GM21423 (cell line): ENCODE measurements around the gene RPS24.
"Not testable (repeated sequence)": the region's sequence is repeated elsewhere in the genome, so short reads cannot be mapped to it uniquely, and the experiment has no call there.

Source experiments
- ATAC-seq: cut with Tn5 transposase; IDR thresholded peaks from one replicate; pipeline ENCODE4 v1.9.1; 2021; ENCODE audit warnings: mild to moderate bottlenecking, moderate library complexity; ENCODE audit not compliant: unreplicated experiment

The RPS24 gene

GRCh38 chr10:78047314-78047891 lies 13.7 kb downstream of the RPS24 start:
- peak; percentile 54 for ATAC-seq

- no peak for ATAC-seq
Observed at GRCh38 chr10:78049851-78050250, 16.2 kb downstream of the RPS24 start.

- ATAC-seq = no peak
Observed at GRCh38 chr10:78053211-78053868, 19.7 kb downstream of the RPS24 start.

- no peak for ATAC-seq
Observed at GRCh38 chr10:78058562-78058961, 24.9 kb downstream of the RPS24 start.

GRCh38 chr10:78059906-78060702 lies 26.4 kb downstream of the RPS24 start:
- ATAC-seq = no peak

- no peak for ATAC-seq
Observed at GRCh38 chr10:78062296-78062695, 28.6 kb downstream of the RPS24 start.

- ATAC-seq = no peak
Observed at GRCh38 chr10:78063236-78063635, 29.6 kb downstream of the RPS24 start.

- ATAC-seq = not testable (repeated sequence)
Observed at GRCh38 chr10:78064919-78065318, 31.3 kb downstream of the RPS24 start.

- no peak for ATAC-seq
Observed at GRCh38 chr10:78065611-78066010, 31.9 kb downstream of the RPS24 start.

GRCh38 chr10:78066012-78066411 lies 32.3 kb downstream of the RPS24 start:
- ATAC-seq = no peak

- ATAC-seq = no peak
Observed at GRCh38 chr10:78066728-78067430, 33.2 kb downstream of the RPS24 start.

GRCh38 chr10:78069151-78069550 lies 35.5 kb downstream of the RPS24 start:
- no peak for ATAC-seq

GRCh38 chr10:78070064-78070463 lies 36.4 kb downstream of the RPS24 start:
- not testable (repeated sequence) for ATAC-seq

- ATAC-seq = no peak
Observed at GRCh38 chr10:78070726-78071125, 37.1 kb downstream of the RPS24 start.

GRCh38 chr10:78071140-78071856 lies 37.6 kb downstream of the RPS24 start:
- no peak for ATAC-seq

- no peak for ATAC-seq
Observed at GRCh38 chr10:78071857-78072179, 38.2 kb downstream of the RPS24 start.

- no peak for ATAC-seq
Observed at GRCh38 chr10:78072504-78072903, 38.8 kb downstream of the RPS24 start.

- not testable (repeated sequence) for ATAC-seq
Observed at GRCh38 chr10:78075806-78076205, 42.1 kb downstream of the RPS24 start.

- no peak for ATAC-seq
Observed at GRCh38 chr10:78078539-78079330, 45.1 kb downstream of the RPS24 start.

- ATAC-seq = no peak
Observed at GRCh38 chr10:78079411-78079810, 45.7 kb downstream of the RPS24 start.
